ENCODE results near the gene HRK. TPM values are rescaled to one million over a fixed set of nuclear protein-coding genes. Genes with fewer than 3 reads are reported as not detected.
A peak's percentile ranks its signal among the peaks of the same experiment; 100 is the strongest.

HRK gene
- total and polyA plus RNA-seq, 9 of the 15 experiments (the other 6 are each of a cell fraction or from before 2014, with no cell fraction given) = 0.01 to 0.05 (median 0.04) TPM; not detected in 6

GRCh38 chr12:116892349-116893140, 11.3 kb upstream of the HRK start (continued):
- TF ChIP-seq, protein P1, sequence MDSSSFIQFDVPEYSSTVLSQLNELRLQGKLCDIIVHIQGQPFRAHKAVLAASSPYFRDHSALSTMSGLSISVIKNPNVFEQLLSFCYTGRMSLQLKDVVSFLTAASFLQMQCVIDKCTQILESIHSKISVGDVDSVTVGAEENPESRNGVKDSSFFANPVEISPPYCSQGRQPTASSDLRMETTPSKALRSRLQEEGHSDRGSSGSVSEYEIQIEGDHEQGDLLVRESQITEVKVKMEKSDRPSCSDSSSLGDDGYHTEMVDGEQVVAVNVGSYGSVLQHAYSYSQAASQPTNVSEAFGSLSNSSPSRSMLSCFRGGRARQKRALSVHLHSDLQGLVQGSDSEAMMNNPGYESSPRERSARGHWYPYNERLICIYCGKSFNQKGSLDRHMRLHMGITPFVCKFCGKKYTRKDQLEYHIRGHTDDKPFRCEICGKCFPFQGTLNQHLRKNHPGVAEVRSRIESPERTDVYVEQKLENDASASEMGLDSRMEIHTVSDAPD (CRISPR knock-in tag; IDR thresholded peaks at IDR 0.05) = no peak
- no peak for TF ChIP-seq KDM1A (IDR thresholded peaks at IDR 0.05)
- no peak for TF ChIP-seq SETDB1 (IDR thresholded peaks at IDR 0.05; ENCODE audit: low read length)
- TF ChIP-seq, protein P2, sequence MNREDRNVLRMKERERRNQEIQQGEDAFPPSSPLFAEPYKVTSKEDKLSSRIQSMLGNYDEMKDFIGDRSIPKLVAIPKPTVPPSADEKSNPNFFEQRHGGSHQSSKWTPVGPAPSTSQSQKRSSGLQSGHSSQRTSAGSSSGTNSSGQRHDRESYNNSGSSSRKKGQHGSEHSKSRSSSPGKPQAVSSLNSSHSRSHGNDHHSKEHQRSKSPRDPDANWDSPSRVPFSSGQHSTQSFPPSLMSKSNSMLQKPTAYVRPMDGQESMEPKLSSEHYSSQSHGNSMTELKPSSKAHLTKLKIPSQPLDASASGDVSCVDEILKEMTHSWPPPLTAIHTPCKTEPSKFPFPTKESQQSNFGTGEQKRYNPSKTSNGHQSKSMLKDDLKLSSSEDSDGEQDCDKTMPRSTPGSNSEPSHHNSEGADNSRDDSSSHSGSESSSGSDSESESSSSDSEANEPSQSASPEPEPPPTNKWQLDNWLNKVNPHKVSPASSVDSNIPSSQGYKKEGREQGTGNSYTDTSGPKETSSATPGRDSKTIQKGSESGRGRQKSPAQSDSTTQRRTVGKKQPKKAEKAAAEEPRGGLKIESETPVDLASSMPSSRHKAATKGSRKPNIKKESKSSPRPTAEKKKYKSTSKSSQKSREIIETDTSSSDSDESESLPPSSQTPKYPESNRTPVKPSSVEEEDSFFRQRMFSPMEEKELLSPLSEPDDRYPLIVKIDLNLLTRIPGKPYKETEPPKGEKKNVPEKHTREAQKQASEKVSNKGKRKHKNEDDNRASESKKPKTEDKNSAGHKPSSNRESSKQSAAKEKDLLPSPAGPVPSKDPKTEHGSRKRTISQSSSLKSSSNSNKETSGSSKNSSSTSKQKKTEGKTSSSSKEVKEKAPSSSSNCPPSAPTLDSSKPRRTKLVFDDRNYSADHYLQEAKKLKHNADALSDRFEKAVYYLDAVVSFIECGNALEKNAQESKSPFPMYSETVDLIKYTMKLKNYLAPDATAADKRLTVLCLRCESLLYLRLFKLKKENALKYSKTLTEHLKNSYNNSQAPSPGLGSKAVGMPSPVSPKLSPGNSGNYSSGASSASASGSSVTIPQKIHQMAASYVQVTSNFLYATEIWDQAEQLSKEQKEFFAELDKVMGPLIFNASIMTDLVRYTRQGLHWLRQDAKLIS (CRISPR knock-in tag; IDR thresholded peaks at IDR 0.05) = no peak
- TF ChIP-seq HMBOX1 (IDR thresholded peaks at IDR 0.05) = no peak
- TF ChIP-seq KDM2B (CRISPR knock-in tag; IDR thresholded peaks at IDR 0.05) = no peak
- TF ChIP-seq RFX5 (IDR thresholded peaks at IDR 0.05; ENCODE audit: low read depth, low read length) = no peak
- TF ChIP-seq FOS (IDR thresholded peaks at IDR 0.05; ENCODE audit: extremely low read depth, insufficient read length) = no peak
- no peak for TF ChIP-seq TAL1 (IDR thresholded peaks at IDR 0.05)
- 0 out of 2 replicates have a peak, but pooled peaks have one; percentile 5 for TF ChIP-seq BHLHE40 (IDR thresholded peaks at IDR 0.05; ENCODE audit: low read length)
- TF ChIP-seq FOXP4 (CRISPR knock-in tag; IDR thresholded peaks at IDR 0.05; ENCODE audit: borderline replicate concordance) = no peak
- TF ChIP-seq ZNF133 (CRISPR knock-in tag; IDR thresholded peaks at IDR 0.05) = no peak
- TF ChIP-seq FOXK2 (conservative IDR thresholded peaks at IDR 0.05 in 1 of 2, IDR thresholded peaks at IDR 0.05 in 1 of 2; ENCODE audit: low read depth in 2 of 2) = no peak
- no peak for TF ChIP-seq ZFP36 (IDR thresholded peaks at IDR 0.05; ENCODE audit: low read depth, low read length, partially characterized antibody)
- no peak for TF ChIP-seq HDAC3 (IDR thresholded peaks at IDR 0.05; ENCODE audit: borderline replicate concordance, partially characterized antibody)
- TF ChIP-seq YY1 (IDR thresholded peaks at IDR 0.05; ENCODE audit: borderline replicate concordance in 1 of 3, control insufficient read depth in 1 of 3, extremely low read depth in 1 of 3, insufficient read depth in 3 of 3, insufficient read length in 1 of 3, insufficient replicate concordance in 2 of 3, low read depth in 1 of 3, low read length in 2 of 3) = no peak
- TF ChIP-seq CBX1 (IDR thresholded peaks at IDR 0.05; ENCODE audit: low read depth) = no peak
